Smooth muscle cell (in vitro differentiated cells): ENCODE data around the gene FIGNL2. TPM values are rescaled to one million over a fixed set of nuclear protein-coding genes. Genes with fewer than 3 reads are reported as not detected.

Source experiments
- DNase-seq: peaks from one replicate; lab custom pipeline; 2025; ENCODE audit not compliant: unreplicated experiment; lab: John Stamatoyannopoulos, UW
- H2AFZ ChIP-seq: fragments of 200-600 bp; sonication (generic); 2 replicates; pipeline ENCODE4 v1.6.0; 2016; ENCODE audit warnings: antibody characterized with exemption, low read depth, mild to moderate bottlenecking
- H3F3A ChIP-seq: fragments of 200-600 bp; sonication (generic); 2 replicates; pipeline ENCODE4 v1.6.0; 2017; ENCODE audit warnings: antibody characterized with exemption, low read depth
- H3K27ac ChIP-seq: fragments of 200-600 bp; sonication (generic); 2 replicates; pipeline ENCODE4 v1.5.1; 2016; ENCODE audit warnings: low read depth, mild to moderate bottlenecking
- H3K27me3 ChIP-seq: fragments of 200-600 bp; sonication (generic); 2 replicates; pipeline ENCODE4 v1.6.1; 2016; ENCODE audit warnings: low read depth, mild to moderate bottlenecking
- H3K36me3 ChIP-seq: fragments of 200-600 bp; sonication (generic); 2 replicates; pipeline ENCODE4 v1.5.1; 2016; ENCODE audit warnings: low read depth
- H3K4me1 ChIP-seq: fragments of 200-600 bp; sonication (generic); 2 replicates; pipeline ENCODE4 v1.5.1; 2016; ENCODE audit warnings: low read depth
- H3K4me2 ChIP-seq: fragments of 200-600 bp; sonication (generic); 2 replicates; pipeline ENCODE4 v1.6.0; 2016; ENCODE audit warnings: mild to moderate bottlenecking
- H3K4me3 ChIP-seq: fragments of 200-600 bp; sonication (generic); 2 replicates; pipeline ENCODE4 v1.5.1; 2016; ENCODE audit warnings: mild to moderate bottlenecking
- H3K79me2 ChIP-seq: fragments of 200-600 bp; sonication (generic); 2 replicates; pipeline ENCODE4 v1.6.0; 2016; ENCODE audit warnings: low read depth, mild to moderate bottlenecking
- H3K9ac ChIP-seq: fragments of 200-600 bp; sonication (generic); 2 replicates; pipeline ENCODE4 v1.6.0; 2016; ENCODE audit warnings: low read depth
- H3K9me3 ChIP-seq: fragments of 200-600 bp; sonication (generic); replicated peaks from 2 replicates; pipeline ENCODE4 v1.5.1; 2016; ENCODE audit warnings: low read depth
- H4K20me1 ChIP-seq: fragments of 200-600 bp; sonication (generic); 2 replicates; pipeline ENCODE4 v1.6.0; 2016; ENCODE audit warnings: low read depth
- WGBS: methylation state at CpG from one replicate; pipeline ENCODE4 v1.1.7; 2016; ENCODE audit warnings: low lambda C conversion rate; 5-methylcytosine and 5-hydroxymethylcytosine counted together
- polyA plus RNA-seq: library from polyadenylated mRNA; unstranded; fragments of >200 nt; fragmentation: Nextera tagmentation; extraction: Ambion mirVana; gene quantifications from 2 replicates; pipeline ENCODE4 v1.2.1, GENCODE V29; 2016
- total RNA-seq: library from RNA; depleted of rRNA; stranded (reverse); fragments of >200 nt; gene quantifications from 2 replicates; pipeline ENCODE4 v1.2.3, GENCODE V29; 2014
- TF ChIP-seq, protein P1 (sequence below): fragments of 200-600 bp; sonication (generic); IDR thresholded peaks from 2 replicates; pipeline ENCODE4 v1.5.1; 2017; ENCODE audit warnings: borderline replicate concordance, mild to moderate bottlenecking, antibody characterized with exemption; ENCODE audit not compliant: insufficient read depth, poor library complexity, severe bottlenecking

The FIGNL2 gene
- total and polyA plus RNA-seq, 2 experiments from 2014 or later: 1.1 to 2.7 TPM

DNA sequence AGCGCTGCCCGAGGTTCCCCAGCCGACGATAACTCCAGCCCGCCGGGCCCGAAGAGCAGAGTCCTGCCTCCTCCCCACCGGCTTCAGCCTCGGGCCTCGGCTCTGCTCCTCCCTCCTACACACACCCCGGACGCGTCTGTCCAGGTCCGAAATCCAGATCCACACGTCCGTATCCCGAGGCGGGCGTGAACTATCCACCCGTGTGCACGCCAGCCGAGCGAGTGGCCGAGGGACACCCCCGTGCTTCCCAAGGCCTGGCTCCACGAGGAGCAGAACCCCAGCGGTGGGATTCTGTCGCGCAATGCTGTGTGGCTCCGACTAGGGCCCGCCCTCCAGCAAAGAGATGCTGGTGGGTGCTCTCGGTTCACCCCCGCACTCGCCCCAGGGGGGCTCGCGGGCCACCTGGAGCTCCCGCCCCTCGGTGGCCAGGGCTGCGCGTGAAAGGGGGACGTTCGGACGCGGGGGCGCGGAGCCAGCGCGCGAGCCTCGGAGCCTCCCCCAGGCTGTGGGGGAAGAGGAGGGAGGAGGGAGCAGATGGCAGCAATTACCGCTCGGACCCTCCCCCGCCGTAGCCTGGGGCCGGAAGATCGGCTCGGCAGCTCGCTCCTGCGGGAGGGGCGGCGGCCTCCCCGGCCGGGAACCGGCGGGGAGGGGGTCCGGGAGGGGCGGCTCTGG, 20.4 kb upstream of the FIGNL2 start:
- H3K9me3 ChIP-seq: no peaks in the 10 kb centered on the region
- TF ChIP-seq, protein P1, sequence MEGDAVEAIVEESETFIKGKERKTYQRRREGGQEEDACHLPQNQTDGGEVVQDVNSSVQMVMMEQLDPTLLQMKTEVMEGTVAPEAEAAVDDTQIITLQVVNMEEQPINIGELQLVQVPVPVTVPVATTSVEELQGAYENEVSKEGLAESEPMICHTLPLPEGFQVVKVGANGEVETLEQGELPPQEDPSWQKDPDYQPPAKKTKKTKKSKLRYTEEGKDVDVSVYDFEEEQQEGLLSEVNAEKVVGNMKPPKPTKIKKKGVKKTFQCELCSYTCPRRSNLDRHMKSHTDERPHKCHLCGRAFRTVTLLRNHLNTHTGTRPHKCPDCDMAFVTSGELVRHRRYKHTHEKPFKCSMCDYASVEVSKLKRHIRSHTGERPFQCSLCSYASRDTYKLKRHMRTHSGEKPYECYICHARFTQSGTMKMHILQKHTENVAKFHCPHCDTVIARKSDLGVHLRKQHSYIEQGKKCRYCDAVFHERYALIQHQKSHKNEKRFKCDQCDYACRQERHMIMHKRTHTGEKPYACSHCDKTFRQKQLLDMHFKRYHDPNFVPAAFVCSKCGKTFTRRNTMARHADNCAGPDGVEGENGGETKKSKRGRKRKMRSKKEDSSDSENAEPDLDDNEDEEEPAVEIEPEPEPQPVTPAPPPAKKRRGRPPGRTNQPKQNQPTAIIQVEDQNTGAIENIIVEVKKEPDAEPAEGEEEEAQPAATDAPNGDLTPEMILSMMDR: no peak
- no peak for DNase-seq
- H3K36me3 ChIP-seq: no peaks in the 10 kb centered on the region
- H3F3A ChIP-seq: peaks cover 21% of the 10 kb centered on the region
- WGBS: 3% methylated on average over 48 of the region's 67 CpGs
- H3K9ac ChIP-seq: no peak overlapping the region
- peak overlapping the region; percentile 52 for H3K4me3 ChIP-seq
- peak overlapping the region; percentile 58 for H2AFZ ChIP-seq
- H3K27ac ChIP-seq: no peak overlapping the region
- peak overlapping the region; percentile 95 for H3K4me2 ChIP-seq
- H4K20me1 ChIP-seq: no peaks in the 10 kb centered on the region
- H3K4me1 ChIP-seq: peaks cover 42% of the 10 kb centered on the region
- no peaks in the 10 kb centered on the region for H3K79me2 ChIP-seq
- H3K27me3 ChIP-seq: no peaks in the 10 kb centered on the region

DNA sequence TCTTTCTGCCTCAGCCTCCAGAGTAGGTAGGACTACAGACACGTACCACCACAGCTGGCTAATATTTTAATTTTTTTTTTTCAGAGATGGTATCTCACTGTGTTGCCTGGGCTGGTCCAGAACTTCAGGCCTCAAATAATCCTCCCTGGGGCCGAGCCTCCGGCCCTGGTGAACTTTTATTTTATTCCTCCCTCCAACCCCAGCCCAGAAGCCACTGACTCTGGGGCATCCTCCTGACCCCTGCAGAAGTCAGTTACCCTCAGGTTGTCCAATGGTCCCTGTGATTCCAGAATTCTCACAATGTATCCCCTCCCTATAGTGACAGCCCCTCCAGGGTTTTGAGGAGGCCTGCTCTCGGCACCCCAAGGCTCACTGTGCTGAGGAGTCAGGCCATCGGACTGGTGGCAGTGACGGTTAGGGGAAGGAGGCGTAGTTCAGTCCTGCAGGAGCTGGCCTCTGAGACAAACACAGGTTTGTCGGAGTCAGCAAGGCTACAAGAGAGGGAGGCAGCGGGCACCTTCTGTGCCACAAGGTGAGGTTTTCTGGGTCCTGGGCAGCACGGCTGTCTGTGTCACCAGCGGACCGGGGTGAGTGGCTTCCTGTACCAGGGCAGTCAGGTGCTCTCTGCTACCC, 19.4 kb upstream of the FIGNL2 start:
- TF ChIP-seq, protein P1: no peak
- Histone ChIP-seq H3K27ac (no peak overlapping the region), H3K4me2 (no peak overlapping the region), H3K79me2 (no peaks in the 10 kb centered on the region), H3K27me3 (no peaks in the 10 kb centered on the region), H3K9ac (no peak overlapping the region), H3F3A (peaks cover 21% of the 10 kb centered on the region), H2AFZ (no peak overlapping the region), H3K4me3 (no peak overlapping the region), H3K4me1 (peaks cover 50% of the 10 kb centered on the region), H4K20me1 (no peaks in the 10 kb centered on the region), H3K36me3 (no peaks in the 10 kb centered on the region), H3K9me3 (no peaks in the 10 kb centered on the region)
- no peak for DNase-seq
- WGBS: 97% methylated on average over 12 of the region's 12 CpGs

DNA sequence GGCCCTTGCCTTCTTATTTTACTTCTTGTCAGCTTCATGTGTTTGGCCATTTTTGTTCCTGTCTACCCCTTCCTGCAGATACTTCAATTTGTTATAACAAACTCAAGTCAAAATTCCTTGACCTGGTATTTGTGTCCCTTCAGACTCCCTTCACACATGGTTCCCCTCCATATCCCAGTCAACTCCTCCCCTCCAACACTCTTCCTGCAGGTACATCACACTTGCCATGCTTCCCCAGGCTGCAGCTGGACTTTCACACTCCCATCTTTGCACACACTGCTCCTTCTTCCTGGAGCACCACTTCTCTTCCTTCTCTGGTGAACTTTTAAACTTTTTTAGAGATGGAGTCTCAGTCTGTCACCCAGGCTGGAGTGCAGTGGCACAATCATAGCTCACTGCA, 18.9 kb upstream of the FIGNL2 start:
- H3K27me3 ChIP-seq: no peaks in the 10 kb centered on the region
- TF ChIP-seq, protein P1: no peak

DNA sequence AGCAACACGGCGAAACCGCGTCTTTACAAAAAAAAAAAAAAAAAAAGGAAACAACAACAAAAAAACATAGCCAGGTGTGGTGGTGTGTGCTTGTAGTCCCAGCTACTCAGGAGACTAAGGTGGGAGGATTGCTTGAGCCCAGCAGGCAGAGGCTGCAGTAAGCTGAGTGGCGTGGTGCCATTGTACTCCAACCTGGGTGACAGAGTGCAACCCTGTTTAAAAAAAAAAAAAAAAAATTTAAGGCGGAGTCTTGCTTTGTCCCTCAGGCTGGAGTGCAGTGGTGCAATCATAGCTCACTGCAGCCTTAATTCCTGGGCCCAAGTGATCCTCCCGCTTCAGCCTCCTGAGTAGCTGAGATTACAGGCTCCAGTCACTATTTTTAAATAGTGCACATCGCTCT, 18.2 kb upstream of the FIGNL2 start:
- H3K79me2 ChIP-seq: no peaks in the 10 kb centered on the region
- WGBS: 76% methylated on average over 8 of the region's 8 CpGs
- no peaks in the 10 kb centered on the region for H3K9me3 ChIP-seq
- H3K4me1 ChIP-seq: peaks cover 54% of the 10 kb centered on the region
- no peak for DNase-seq
- no peaks in the 10 kb centered on the region for H4K20me1 ChIP-seq
- H2AFZ ChIP-seq: no peak overlapping the region
- H3K27me3 ChIP-seq: no peaks in the 10 kb centered on the region
- no peak overlapping the region for H3K9ac ChIP-seq
- H3K4me3 ChIP-seq: no peak overlapping the region
- TF ChIP-seq, protein P1: no peak
- peaks cover 21% of the 10 kb centered on the region for H3F3A ChIP-seq
- no peaks in the 10 kb centered on the region for H3K36me3 ChIP-seq
- no peak overlapping the region for H3K27ac ChIP-seq
- H3K4me2 ChIP-seq: no peak overlapping the region

More for the DNA sequence above, 18.9 kb upstream of the FIGNL2 start:
- no peak overlapping the region for H3K4me2 ChIP-seq
- no peak overlapping the region for H2AFZ ChIP-seq
- no peaks in the 10 kb centered on the region for H3K79me2 ChIP-seq
- no peak overlapping the region for H3K27ac ChIP-seq
- no peaks in the 10 kb centered on the region for H3K9me3 ChIP-seq
- H3K4me3 ChIP-seq: no peak overlapping the region
- no peaks in the 10 kb centered on the region for H4K20me1 ChIP-seq
- no peaks in the 10 kb centered on the region for H3K36me3 ChIP-seq
- H3K4me1 ChIP-seq: peaks cover 54% of the 10 kb centered on the region
- H3K9ac ChIP-seq: no peak overlapping the region
- no peak for DNase-seq
- peaks cover 21% of the 10 kb centered on the region for H3F3A ChIP-seq
